Measurements from ENCODE around the gene MOGAT2. TPM values are rescaled to one million over a fixed set of nuclear protein-coding genes. Genes with fewer than 3 reads are reported as not detected.

MOGAT2 gene
- total RNA-seq, 1 donor from 2014 or later, result not detected

- no peaks in the 10 kb centered on the region for H3K36me3 Mint-ChIP-seq (ENCODE audit: low read depth, unreplicated experiment)
- H3K4me2 ChIP-seq (ENCODE audit: low read length), result peak overlapping the region; percentile 2
- no peaks in the 10 kb centered on the region for H3K9me3 ChIP-seq (ENCODE audit: insufficient read depth, low read depth, low read length)
- no peak overlapping the region for H3K4me3 ChIP-seq (ENCODE audit: insufficient read depth, low read depth, low read length)
- peak; percentile 31 for DNase-seq (ENCODE audit: low read depth)
- H3K79me2 ChIP-seq (ENCODE audit: insufficient read depth, low read length), result no peaks in the 10 kb centered on the region
- no peak for TF ChIP-seq EZH2 (IDR thresholded peaks at IDR 0.05; ENCODE audit: insufficient read depth, low read length)
- no peak for TF ChIP-seq CTCF (IDR thresholded peaks at IDR 0.05; ENCODE audit: insufficient read depth, low read depth, low read length)
- H3K9me3 Mint-ChIP-seq (ENCODE audit: unreplicated experiment), result peaks cover 3% of the 10 kb centered on the region
- H3K4me1 Mint-ChIP-seq (ENCODE audit: low read depth, unreplicated experiment), result peaks cover 14% of the 10 kb centered on the region
- H3K27me3 Mint-ChIP-seq (ENCODE audit: low read depth, unreplicated experiment), result peaks cover 24% of the 10 kb centered on the region
- FAIRE-seq, result no peak
- peaks cover 6% of the 10 kb centered on the region for H3K4me1 ChIP-seq (ENCODE audit: insufficient read depth, low read length)
- H3K27ac ChIP-seq (ENCODE audit: low read depth, low read length), result no peak overlapping the region
- no peaks in the 10 kb centered on the region for H3K36me3 ChIP-seq (ENCODE audit: insufficient read depth, low read length)
- H3K4me3 Mint-ChIP-seq (ENCODE audit: unreplicated experiment), result no peak overlapping the region
- no peaks in the 10 kb centered on the region for H4K20me1 ChIP-seq (ENCODE audit: insufficient read depth, low read length)
- no peak overlapping the region for H2AFZ ChIP-seq (ENCODE audit: low read depth, low read length)
- H3K9ac ChIP-seq (ENCODE audit: low read length), result no peak overlapping the region
- no peaks in the 10 kb centered on the region for H3K27me3 ChIP-seq (ENCODE audit: insufficient read depth, low read length)
- no peak overlapping the region for H3K27ac Mint-ChIP-seq (ENCODE audit: unreplicated experiment)
These were observed 43.3 kb downstream of the MOGAT2 start for GRCh38 chr11:75760710-75761493.

DNA sequence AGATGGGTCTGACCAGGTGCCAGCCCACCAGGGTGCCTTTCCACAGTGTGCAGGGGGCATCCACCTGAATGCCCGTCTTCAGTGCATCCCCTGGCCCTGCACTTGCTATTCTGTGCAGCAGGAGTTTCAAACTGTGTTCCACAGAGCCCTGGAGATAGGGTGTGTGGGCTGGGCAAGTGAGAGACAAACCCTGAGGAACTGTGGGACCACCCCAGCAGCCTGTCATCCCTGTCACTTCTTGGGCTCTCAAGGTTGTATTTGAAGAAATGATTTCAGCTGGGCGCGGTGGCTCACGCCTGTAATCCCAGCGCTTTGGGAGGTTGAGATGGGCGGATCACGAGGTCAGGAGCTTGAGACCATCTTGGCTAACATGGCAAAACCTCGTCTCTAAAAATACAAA, 44.5 kb downstream of the MOGAT2 start:
- no peak for FAIRE-seq
- Histone ChIP-seq H3K4me2 (ENCODE audit: low read length) (no peak overlapping the region), H4K20me1 (ENCODE audit: insufficient read depth, low read length) (no peaks in the 10 kb centered on the region), H3K36me3 (ENCODE audit: insufficient read depth, low read length) (no peaks in the 10 kb centered on the region), H3K9ac (ENCODE audit: low read length) (no peak overlapping the region), H3K27me3 (ENCODE audit: insufficient read depth, low read length) (peaks cover 5% of the 10 kb centered on the region), H3K4me3 (ENCODE audit: insufficient read depth, low read depth, low read length) (no peak overlapping the region), H3K4me1 (ENCODE audit: insufficient read depth, low read length) (peaks cover 6% of the 10 kb centered on the region), H3K27ac (ENCODE audit: low read depth, low read length) (no peak overlapping the region), H3K9me3 (ENCODE audit: insufficient read depth, low read depth, low read length) (no peaks in the 10 kb centered on the region), H3K79me2 (ENCODE audit: insufficient read depth, low read length) (no peaks in the 10 kb centered on the region), H2AFZ (ENCODE audit: low read depth, low read length) (no peak overlapping the region)
- Mint-ChIP-seq H3K27me3 (ENCODE audit: low read depth, unreplicated experiment) (peaks cover 32% of the 10 kb centered on the region), H3K36me3 (ENCODE audit: low read depth, unreplicated experiment) (no peaks in the 10 kb centered on the region), H3K4me3 (ENCODE audit: unreplicated experiment) (no peak overlapping the region), H3K27ac (ENCODE audit: unreplicated experiment) (no peak overlapping the region), H3K9me3 (ENCODE audit: unreplicated experiment) (peaks cover 3% of the 10 kb centered on the region), H3K4me1 (ENCODE audit: low read depth, unreplicated experiment) (peaks cover 14% of the 10 kb centered on the region)
- no peak for TF ChIP-seq CTCF (IDR thresholded peaks at IDR 0.05; ENCODE audit: insufficient read depth, low read depth, low read length)
- DNase-seq (ENCODE audit: low read depth), result no peak

DNA sequence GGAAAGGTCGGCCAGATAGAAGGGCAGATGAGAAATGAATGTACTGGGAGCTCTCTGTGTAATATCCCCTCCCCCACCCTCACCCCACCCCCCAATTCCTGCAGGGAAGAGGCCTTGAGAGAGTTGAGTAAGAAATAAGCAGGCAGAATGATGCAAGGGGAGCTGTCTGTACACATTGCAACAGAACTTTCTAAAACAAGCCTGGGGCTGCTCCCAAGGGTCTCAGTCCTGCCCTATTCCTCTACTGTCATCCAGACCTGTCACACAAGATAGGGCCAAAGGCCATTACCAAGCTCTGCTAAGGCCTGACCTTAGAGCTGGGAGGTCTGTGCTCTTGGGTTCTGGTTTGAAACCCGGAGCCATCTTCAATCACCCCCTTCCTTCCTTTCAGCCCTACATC, 45.2 kb downstream of the MOGAT2 start:
- DNase-seq (ENCODE audit: low read depth) (no peak), FAIRE-seq (no peak)
- no peak overlapping the region for H3K4me3 ChIP-seq (ENCODE audit: insufficient read depth, low read depth, low read length)
- TF ChIP-seq EZH2 (IDR thresholded peaks at IDR 0.05; ENCODE audit: insufficient read depth, low read length) (no peak), CTCF (IDR thresholded peaks at IDR 0.05; ENCODE audit: insufficient read depth, low read depth, low read length) (no peak)
- H3K4me3 Mint-ChIP-seq (ENCODE audit: unreplicated experiment), result no peak overlapping the region
- H3K27me3 Mint-ChIP-seq (ENCODE audit: low read depth, unreplicated experiment), result peaks cover 35% of the 10 kb centered on the region
- no peaks in the 10 kb centered on the region for H3K36me3 Mint-ChIP-seq (ENCODE audit: low read depth, unreplicated experiment)
- peaks cover 14% of the 10 kb centered on the region for H3K4me1 Mint-ChIP-seq (ENCODE audit: low read depth, unreplicated experiment)
- H3K9me3 ChIP-seq (ENCODE audit: insufficient read depth, low read depth, low read length), result no peaks in the 10 kb centered on the region
- H3K9ac ChIP-seq (ENCODE audit: low read length), result no peak overlapping the region
- H3K36me3 ChIP-seq (ENCODE audit: insufficient read depth, low read length), result no peaks in the 10 kb centered on the region
- H3K27me3 ChIP-seq (ENCODE audit: insufficient read depth, low read length), result peaks cover 5% of the 10 kb centered on the region
- H4K20me1 ChIP-seq (ENCODE audit: insufficient read depth, low read length), result no peaks in the 10 kb centered on the region
- H3K27ac ChIP-seq (ENCODE audit: low read depth, low read length), result no peak overlapping the region
- H3K9me3 Mint-ChIP-seq (ENCODE audit: unreplicated experiment), result peaks cover 3% of the 10 kb centered on the region
- H2AFZ ChIP-seq (ENCODE audit: low read depth, low read length), result no peak overlapping the region
- H3K4me2 ChIP-seq (ENCODE audit: low read length), result no peak overlapping the region
- H3K4me1 ChIP-seq (ENCODE audit: insufficient read depth, low read length), result peaks cover 6% of the 10 kb centered on the region
- peak overlapping the region; percentile 64 for H3K27ac Mint-ChIP-seq (ENCODE audit: unreplicated experiment)
- H3K79me2 ChIP-seq (ENCODE audit: insufficient read depth, low read length), result no peaks in the 10 kb centered on the region

Measured in astrocyte (in vitro differentiated cells and primary cell).